Gastroesophageal sphincter (tissue), 4 donors: ENCODE results near the gene LPP. TPM values are rescaled to one million over a fixed set of nuclear protein-coding genes. Genes with fewer than 3 reads are reported as not detected.

Experiments
- ATAC-seq: fragments of 150-250 bp; one replicate; pipeline ENCODE4 v1.9.1; 2016; ENCODE audit warnings: mild to moderate bottlenecking, moderate library complexity
- H3K27ac ChIP-seq, 4 donors: fragments of 200-600 bp; sonication (generic) in 3 of 4; 1 replicate in 3 of 4; 2 replicates in 1 of 4; pipeline ENCODE4 v1.5.1; 2016 to 2019
- H3K27me3 ChIP-seq: fragments of 200-600 bp; sonication (generic); one replicate; pipeline ENCODE4 v1.5.1; 2019
- H3K36me3 ChIP-seq, 2 donors: fragments of 200-600 bp; sonication (generic); one replicate each; pipeline ENCODE4 v1.5.1; 2019; ENCODE audit warnings: control low read depth in 1 of 2
- H3K4me1 ChIP-seq, 3 donors: fragments of 200-600 bp; sonication (generic); 1 replicate in 2 of 3; 2 replicates in 1 of 3; pipeline ENCODE4 v1.5.1; 2016 to 2019; ENCODE audit warnings: control low read depth in 2 of 3
- H3K4me3 ChIP-seq, 2 donors: fragments of 200-600 bp; sonication (generic); one replicate each; pipeline ENCODE4 v1.5.1; 2019; ENCODE audit warnings: mild to moderate bottlenecking in 1 of 2, moderate library complexity in 1 of 2
- H3K9me3 ChIP-seq, 3 donors: fragments of 200-600 bp; sonication (generic); one replicate each; pipeline ENCODE4 v1.5.1; 2017 to 2019; ENCODE audit warnings: control low read depth in 2 of 3
- CTCF ChIP-seq, 4 experiments: fragments of 200-600 bp in 2 of 4; fragments of 450-650 bp in 2 of 4; sonication (generic) in 1 of 4; IDR thresholded peaks; one replicate each; pipeline ENCODE4 v1.5.1; 2017 to 2019; ENCODE audit warnings: antibody characterized with exemption in 4 of 4, mild to moderate bottlenecking in 2 of 4, moderate library complexity in 2 of 4
- EP300 ChIP-seq: sonication (generic); formaldehyde crosslinking; IDR thresholded peaks from one replicate; pipeline ENCODE4 v1.6.1; 2017; ENCODE audit warnings: antibody characterized with exemption, mild to moderate bottlenecking
- POLR2A ChIP-seq, 2 donors: fragments of 450-650 bp; IDR thresholded peaks; one replicate each; pipeline ENCODE4 v1.6.1; 2017; ENCODE audit warnings: antibody characterized with exemption in 2 of 2, mild to moderate bottlenecking in 2 of 2, moderate library complexity in 1 of 2
- POLR2AphosphoS5 ChIP-seq: sonication (generic); formaldehyde crosslinking; IDR thresholded peaks from one replicate; pipeline ENCODE4 v1.6.1; 2017; ENCODE audit warnings: antibody characterized with exemption
- WGBS, 2 donors: methylation state at CpG; one replicate each; pipeline ENCODE4 v1.1.5; 2018; ENCODE audit warnings: low coverage in 1 of 2; 5-methylcytosine and 5-hydroxymethylcytosine counted together
- total RNA-seq, 4 donors: library from RNA; depleted of rRNA; stranded (reverse); fragments of >200 nt; gene quantifications; one replicate each; pipeline ENCODE4 v1.1.0, GENCODE V29; 2016

LPP gene
- total RNA-seq, 4 donors from 2014 or later: 1,243 to 2,297 (median 2,164) TPM

GRCh38 chr3:188905547-188905946, 751.6 kb downstream of the LPP start:
- Histone ChIP-seq H3K27ac (no peak overlapping the region), H3K4me3 (no peak overlapping the region), H3K4me1 (peaks cover 6 to 19% (median 7%) of the 10 kb centered on the region in 3 donors), H3K36me3 (no peaks in the 10 kb centered on the region), H3K27me3 (no peaks in the 10 kb centered on the region), H3K9me3 (no peaks in the 10 kb centered on the region)
- no peak for ATAC-seq
- TF ChIP-seq POLR2A (IDR thresholded peaks at IDR 0.05) (no peak), CTCF (IDR thresholded peaks at IDR 0.05) (no peak), POLR2AphosphoS5 (no peak), EP300 (no peak)
- 62 to 100% methylated on average over 1 to 2 of the region's 2 CpGs for WGBS, 2 donors

- WGBS, 2 donors: 44 to 60% methylated on average over 3 to 6 of the region's 7 CpGs
- TF ChIP-seq POLR2AphosphoS5 (peak; percentile 28), CTCF (IDR thresholded peaks at IDR 0.05) (no peak)
- Histone ChIP-seq H3K27me3 (no peaks in the 10 kb centered on the region), H3K27ac (peak overlapping the region in 1 of 4 donors; percentile 12), H3K4me3 (no peak overlapping the region), H3K4me1 (peaks cover 2 to 12% (median 3%) of the 10 kb centered on the region in 3 donors), H3K36me3 (no peaks in the 10 kb centered on the region), H3K9me3 (no peaks in the 10 kb centered on the region)
- ATAC-seq: no peak
Observed at GRCh38 chr3:188906236-188906635, 752.3 kb downstream of the LPP start.

GRCh38 chr3:188908002-188908850, 754.3 kb downstream of the LPP start:
- no peak overlapping the region for H3K4me3 ChIP-seq
- peaks cover 0 to 8% (median 0%) of the 10 kb centered on the region in 3 donors for H3K4me1 ChIP-seq
- H3K27ac ChIP-seq: no peak overlapping the region
- H3K36me3 ChIP-seq: no peaks in the 10 kb centered on the region
- no peak for TF ChIP-seq CTCF (IDR thresholded peaks at IDR 0.05)
- H3K27me3 ChIP-seq: no peaks in the 10 kb centered on the region
- no peak for ATAC-seq
- H3K9me3 ChIP-seq: no peaks in the 10 kb centered on the region
- WGBS, 2 donors: 83 to 85% methylated on average over 5 of the region's 5 CpGs

GRCh38 chr3:188911026-188911850, 757.3 kb downstream of the LPP start:
- Histone ChIP-seq H3K4me1 (peaks cover 0 to 5% (median 0%) of the 10 kb centered on the region in 3 donors), H3K27ac (no peak overlapping the region), H3K9me3 (no peaks in the 10 kb centered on the region), H3K27me3 (no peaks in the 10 kb centered on the region), H3K36me3 (no peaks in the 10 kb centered on the region), H3K4me3 (no peak overlapping the region)
- no peak for ATAC-seq
- no peak for TF ChIP-seq POLR2A (IDR thresholded peaks at IDR 0.05)
- TF ChIP-seq CTCF (IDR thresholded peaks at IDR 0.05): no peak
- TF ChIP-seq EP300: no peak
- TF ChIP-seq POLR2AphosphoS5: no peak
- 32 to 78% methylated on average over 4 of the region's 8 CpGs for WGBS, 2 donors
